ENCODE data around the gene TEX28. TPM values are rescaled to one million over a fixed set of nuclear protein-coding genes. Genes with fewer than 3 reads are reported as not detected.

The TEX28 gene
- total RNA-seq, 4 donors from 2014 or later, result not detected

DNA sequence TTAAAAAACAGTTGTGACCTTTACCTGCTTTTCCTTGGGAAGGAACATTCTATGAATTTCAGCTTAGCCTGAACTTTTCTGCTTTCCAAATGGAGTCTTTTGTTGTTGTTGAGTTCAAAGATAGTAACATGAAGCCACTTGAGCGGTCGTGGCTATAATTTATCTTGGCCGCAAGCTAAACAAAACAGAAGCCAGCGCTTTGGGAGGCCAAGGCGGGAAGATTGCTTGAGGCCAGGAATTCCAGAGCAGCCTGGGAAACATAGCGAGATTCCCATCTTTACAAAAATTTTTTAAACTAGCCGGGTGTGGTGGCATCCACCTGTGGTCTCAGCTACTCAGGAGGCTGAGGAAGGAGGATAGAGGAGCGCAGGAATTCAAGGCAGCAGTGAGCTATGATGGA lies 30.6 kb upstream of the TEX28 start:
- TF ChIP-seq, protein P1, sequence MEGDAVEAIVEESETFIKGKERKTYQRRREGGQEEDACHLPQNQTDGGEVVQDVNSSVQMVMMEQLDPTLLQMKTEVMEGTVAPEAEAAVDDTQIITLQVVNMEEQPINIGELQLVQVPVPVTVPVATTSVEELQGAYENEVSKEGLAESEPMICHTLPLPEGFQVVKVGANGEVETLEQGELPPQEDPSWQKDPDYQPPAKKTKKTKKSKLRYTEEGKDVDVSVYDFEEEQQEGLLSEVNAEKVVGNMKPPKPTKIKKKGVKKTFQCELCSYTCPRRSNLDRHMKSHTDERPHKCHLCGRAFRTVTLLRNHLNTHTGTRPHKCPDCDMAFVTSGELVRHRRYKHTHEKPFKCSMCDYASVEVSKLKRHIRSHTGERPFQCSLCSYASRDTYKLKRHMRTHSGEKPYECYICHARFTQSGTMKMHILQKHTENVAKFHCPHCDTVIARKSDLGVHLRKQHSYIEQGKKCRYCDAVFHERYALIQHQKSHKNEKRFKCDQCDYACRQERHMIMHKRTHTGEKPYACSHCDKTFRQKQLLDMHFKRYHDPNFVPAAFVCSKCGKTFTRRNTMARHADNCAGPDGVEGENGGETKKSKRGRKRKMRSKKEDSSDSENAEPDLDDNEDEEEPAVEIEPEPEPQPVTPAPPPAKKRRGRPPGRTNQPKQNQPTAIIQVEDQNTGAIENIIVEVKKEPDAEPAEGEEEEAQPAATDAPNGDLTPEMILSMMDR (IDR thresholded peaks at IDR 0.05), result no peak
- no peak for TF ChIP-seq POLR2A (IDR thresholded peaks at IDR 0.05)

DNA sequence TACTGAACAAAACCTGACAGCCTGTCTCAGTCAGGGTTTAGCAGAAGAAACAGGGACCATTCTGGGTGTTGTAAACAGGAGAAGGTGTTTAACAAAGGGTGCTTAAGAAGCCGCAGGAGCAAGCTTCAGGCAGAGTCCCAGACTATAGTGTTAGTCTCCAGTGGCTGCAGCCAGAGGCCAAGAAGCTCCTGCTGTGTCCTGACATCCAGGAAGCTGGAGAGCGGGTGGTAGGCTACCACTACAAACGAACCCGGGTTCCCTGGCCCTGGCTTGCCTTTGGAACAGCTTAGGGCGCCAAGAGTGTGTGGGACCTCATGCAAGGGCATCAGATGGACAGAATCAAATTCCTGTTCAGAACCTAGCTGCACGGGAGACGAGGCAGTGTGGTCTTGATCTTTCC lies 28.6 kb upstream of the TEX28 start:
- TF ChIP-seq, protein P1 (IDR thresholded peaks at IDR 0.05), result no peak
- TF ChIP-seq POLR2A (IDR thresholded peaks at IDR 0.05), result no peak

More for the DNA sequence above, 30.6 kb upstream of the TEX28 start:
- no peaks in the 10 kb centered on the region for H3K36me3 ChIP-seq
- no peaks in the 10 kb centered on the region for H3K27me3 ChIP-seq
- H3K4me1 ChIP-seq, result no peaks in the 10 kb centered on the region
- intact Hi-C loops (cut with DNase I; ENCODE audit: low total_unique reads), result no loop called here
- DNase-seq, result no peak
- no peak overlapping the region for H3K27ac ChIP-seq
- H3K4me3 ChIP-seq, result no peak overlapping the region
- H3K9me3 ChIP-seq, result no peaks in the 10 kb centered on the region

DNA sequence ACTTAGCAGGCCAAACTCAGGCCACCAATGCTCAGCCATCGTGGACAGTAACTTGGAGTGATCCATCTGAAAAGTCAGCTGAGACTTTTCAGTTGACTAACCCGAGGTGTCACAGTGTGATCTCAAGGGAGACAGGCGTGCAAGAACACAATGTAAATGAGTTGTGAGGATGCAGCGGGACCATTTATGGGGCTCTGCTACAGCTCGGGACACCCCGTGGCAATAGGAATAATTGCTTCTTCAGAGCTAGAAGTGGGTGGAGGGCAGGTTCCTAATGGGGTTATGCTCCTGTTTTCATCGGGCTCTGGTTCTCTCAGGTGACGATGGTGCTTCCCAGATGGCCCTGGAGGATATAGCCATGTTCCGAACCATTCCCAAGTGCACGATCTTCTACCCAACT lies 28.0 kb upstream of the TEX28 start:
- no peaks in the 10 kb centered on the region for H3K27me3 ChIP-seq
- H3K4me3 ChIP-seq, result no peak overlapping the region
- no peaks in the 10 kb centered on the region for H3K9me3 ChIP-seq
- no peaks in the 10 kb centered on the region for H3K36me3 ChIP-seq
- intact Hi-C loops (cut with DNase I; ENCODE audit: low total_unique reads), result no loop called here
- H3K4me1 ChIP-seq, result no peaks in the 10 kb centered on the region
- no peak overlapping the region for H3K27ac ChIP-seq
- no peak for DNase-seq
- TF ChIP-seq, protein P1 (IDR thresholded peaks at IDR 0.05), result no peak
- no peak for TF ChIP-seq POLR2A (IDR thresholded peaks at IDR 0.05)

More for the DNA sequence above, 28.6 kb upstream of the TEX28 start:
- Histone ChIP-seq H3K36me3 (no peaks in the 10 kb centered on the region), H3K9me3 (no peaks in the 10 kb centered on the region), H3K4me1 (no peaks in the 10 kb centered on the region), H3K27me3 (no peaks in the 10 kb centered on the region), H3K27ac (no peak overlapping the region), H3K4me3 (no peak overlapping the region)
- no peak for DNase-seq
- intact Hi-C loops (cut with DNase I; ENCODE audit: low total_unique reads), result no loop called here

DNA sequence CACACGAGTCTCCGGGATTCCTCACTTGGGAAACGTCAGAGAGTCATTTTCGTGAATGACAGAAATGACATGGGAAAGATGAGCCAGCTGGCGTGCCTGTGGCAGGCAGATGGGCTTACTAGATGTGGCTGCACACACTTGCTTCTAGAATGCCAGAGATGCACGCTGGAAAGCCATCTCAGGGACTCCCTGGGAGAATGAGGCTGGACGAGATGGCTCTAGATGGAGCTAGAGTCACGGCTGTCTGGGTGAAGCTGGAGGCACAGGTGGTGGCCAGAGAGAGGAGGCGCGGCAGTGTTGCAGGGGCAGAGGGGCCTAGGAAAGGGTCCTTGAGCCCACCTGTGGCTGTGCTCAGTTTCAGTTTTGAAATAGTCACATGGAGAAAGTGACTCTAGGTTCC lies 26.7 kb upstream of the TEX28 start:
- Histone ChIP-seq H3K27ac (no peak overlapping the region), H3K9me3 (no peaks in the 10 kb centered on the region), H3K27me3 (no peaks in the 10 kb centered on the region), H3K4me1 (no peaks in the 10 kb centered on the region), H3K4me3 (no peak overlapping the region), H3K36me3 (no peaks in the 10 kb centered on the region)
- TF ChIP-seq, protein P1 (IDR thresholded peaks at IDR 0.05), result no peak
- TF ChIP-seq POLR2A (IDR thresholded peaks at IDR 0.05), result no peak
- DNase-seq, result no peak
- intact Hi-C loops (cut with DNase I; ENCODE audit: low total_unique reads), result no loop called here

DNA sequence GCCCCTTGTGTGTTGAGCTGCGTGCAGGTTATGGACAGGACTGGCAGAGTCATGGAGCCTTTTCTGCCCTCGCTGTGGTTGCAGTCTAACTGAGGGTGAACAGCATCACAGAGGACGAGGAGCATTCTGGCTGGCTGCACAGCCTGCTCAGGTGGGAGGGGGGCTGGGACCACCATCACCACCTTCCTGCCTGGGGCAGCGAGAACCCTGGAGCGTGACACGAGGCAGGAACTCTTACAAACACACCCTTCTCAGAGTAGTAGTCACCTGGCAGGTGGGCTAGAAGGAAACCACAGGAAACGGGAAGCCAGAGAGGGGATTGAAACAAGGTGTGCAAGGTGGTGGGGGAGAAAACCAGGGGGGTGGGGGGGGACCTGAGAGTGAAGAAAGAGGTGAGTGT lies 26.2 kb upstream of the TEX28 start:
- TF ChIP-seq POLR2A (IDR thresholded peaks at IDR 0.05), result no peak
- TF ChIP-seq, protein P1 (IDR thresholded peaks at IDR 0.05), result no peak
- H3K9me3 ChIP-seq, result no peaks in the 10 kb centered on the region
- no peaks in the 10 kb centered on the region for H3K4me1 ChIP-seq
- no peaks in the 10 kb centered on the region for H3K27me3 ChIP-seq
- H3K36me3 ChIP-seq, result no peaks in the 10 kb centered on the region
- no peak overlapping the region for H3K4me3 ChIP-seq
- no peak overlapping the region for H3K27ac ChIP-seq
- no peak for DNase-seq
- intact Hi-C loops (cut with DNase I; ENCODE audit: low total_unique reads), result no loop called here

Data from uterus (tissue), 4 donors.